GM11168 (cell line): ENCODE measurements around the gene PLD5.
"Not testable (repeated sequence)": the region's sequence is repeated elsewhere in the genome, so short reads cannot be mapped to it uniquely, and the experiment has no call there.

Experiments used
- in situ Hi-C: fragments of 300-500 bp; cut with MboI; formaldehyde crosslinking; loops from one replicate; pipeline ENCODE4 v1.12.0; 2022; ENCODE audit warnings: low sequenced_read_pairs; ENCODE audit not compliant: unreplicated experiment

The PLD5 gene

GRCh38 chr1:242308681-242309080, 215.8 kb downstream of the PLD5 start:
- in situ Hi-C loops: not testable (repeated sequence)

GRCh38 chr1:242293781-242294180, 230.7 kb downstream of the PLD5 start:
- in situ Hi-C loops: not testable (repeated sequence)

- in situ Hi-C loops: not testable (repeated sequence)
Measured at GRCh38 chr1:242288067-242288466, 236.4 kb downstream of the PLD5 start.

- in situ Hi-C loops: not testable (repeated sequence)
Measured at GRCh38 chr1:242282758-242283485, 241.6 kb downstream of the PLD5 start.

- in situ Hi-C loops: not testable (repeated sequence)
Measured at GRCh38 chr1:242278406-242278805, 246.1 kb downstream of the PLD5 start.

GRCh38 chr1:242276769-242277168, 247.7 kb downstream of the PLD5 start:
- in situ Hi-C loops: not testable (repeated sequence)

DNA sequence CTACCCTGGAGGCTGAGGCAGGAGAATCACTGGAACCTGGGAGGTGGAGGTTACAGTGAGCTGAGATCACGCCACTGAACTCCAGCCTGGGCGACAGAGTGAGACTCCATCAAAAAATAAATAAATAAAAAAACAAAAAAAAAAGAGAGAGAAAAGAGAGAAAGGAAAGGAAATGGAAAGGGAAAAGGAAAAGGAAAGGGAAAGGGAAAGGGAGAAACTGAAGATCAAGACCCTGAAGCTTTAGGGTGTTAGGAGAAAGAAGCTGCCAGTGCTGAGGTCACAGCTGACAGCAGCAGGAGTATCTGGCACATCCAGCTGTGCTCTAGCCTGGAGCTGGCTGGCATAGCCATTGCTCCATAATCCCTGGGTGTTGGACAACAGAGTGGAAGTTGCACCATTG, 257.5 kb downstream of the PLD5 start:
- in situ Hi-C loops: not testable (repeated sequence)

DNA sequence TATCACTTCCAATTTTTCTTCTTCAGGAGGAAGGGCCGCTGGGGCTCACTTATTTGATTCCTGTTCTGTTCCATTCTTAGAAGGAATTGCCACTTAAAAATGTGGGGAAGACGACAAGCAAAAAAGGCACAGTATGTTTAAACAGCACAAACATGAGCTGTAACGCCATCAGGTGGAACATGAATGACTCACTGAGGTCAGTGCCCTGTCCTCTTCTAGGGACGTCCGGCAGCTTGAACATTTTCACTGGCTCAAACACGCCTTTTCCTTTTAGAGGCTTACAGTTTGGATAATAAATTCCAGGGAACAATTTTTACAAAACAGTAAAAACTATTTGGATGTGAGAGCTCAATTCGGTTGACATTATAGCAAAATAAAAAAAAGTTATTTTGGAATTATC, 260.1 kb downstream of the PLD5 start:
- in situ Hi-C loops: not testable (repeated sequence)

GRCh38 chr1:242245255-242245654, 279.2 kb downstream of the PLD5 start:
- in situ Hi-C loops: no loop called here

DNA sequence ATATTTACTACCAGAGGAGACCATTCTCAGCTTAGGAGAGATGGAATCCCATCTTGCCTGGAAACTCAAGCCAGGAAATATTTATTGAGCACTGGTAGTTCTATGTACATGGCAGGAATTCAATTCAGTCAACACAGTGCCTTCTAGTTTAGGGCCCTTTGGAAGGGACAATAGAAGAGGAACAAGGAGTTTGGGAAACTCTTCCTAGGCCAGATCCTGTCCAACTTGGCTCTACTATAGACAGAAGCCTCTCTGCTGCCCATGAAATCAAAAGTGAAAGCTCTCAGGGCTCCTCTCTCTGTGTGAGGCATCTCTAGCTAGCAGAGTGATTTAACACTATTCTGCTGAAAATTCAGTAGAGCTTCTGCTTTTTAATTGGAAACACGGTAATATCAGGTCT, 281.0 kb downstream of the PLD5 start:
- in situ Hi-C loops: no loop called here

DNA sequence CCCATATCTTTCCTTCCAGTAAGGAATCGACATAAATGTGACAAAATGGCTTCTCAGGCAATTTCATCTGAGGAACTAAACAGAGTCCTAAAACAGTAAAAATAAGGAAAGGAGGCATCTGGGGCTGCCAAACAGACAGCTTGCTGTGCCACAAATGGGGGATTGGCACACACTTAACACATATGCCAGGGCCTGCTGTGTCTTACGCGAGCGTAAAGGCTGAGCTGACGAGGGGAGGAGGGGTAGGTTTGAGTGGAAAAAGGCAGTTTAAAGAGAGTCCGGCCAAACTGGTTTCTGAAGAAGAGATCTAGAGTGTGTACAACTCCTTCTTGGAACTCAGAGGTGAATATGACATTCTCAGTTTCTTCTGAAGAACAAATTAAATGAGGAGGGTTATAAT, 281.5 kb downstream of the PLD5 start:
- in situ Hi-C loops: no loop called here

DNA sequence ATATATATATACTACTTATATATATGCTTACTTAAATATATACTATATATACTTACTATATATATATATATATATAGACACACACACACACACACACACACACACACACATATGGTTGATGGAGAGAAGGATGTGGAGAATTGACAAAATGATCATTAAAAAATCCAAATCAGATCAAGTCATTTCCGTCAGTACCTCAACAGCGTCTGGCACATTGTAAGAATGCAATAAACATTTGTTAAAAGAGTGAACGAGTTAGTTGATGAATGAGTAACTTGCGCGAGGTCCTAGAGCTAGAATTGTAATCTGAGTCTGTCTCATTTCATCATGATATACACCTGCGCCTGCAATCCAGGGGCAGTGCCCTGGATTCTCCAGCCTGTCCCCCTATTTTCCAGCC, 282.6 kb downstream of the PLD5 start:
- in situ Hi-C loops: no loop called here

- in situ Hi-C loops: no loop called here
Measured at GRCh38 chr1:242240691-242241090, 283.8 kb downstream of the PLD5 start.

- in situ Hi-C loops: no loop called here
Measured at GRCh38 chr1:242240077-242240476, 284.4 kb downstream of the PLD5 start.

GRCh38 chr1:242239398-242239797, 285.1 kb downstream of the PLD5 start:
- in situ Hi-C loops: no loop called here

GRCh38 chr1:242237051-242237450, 287.4 kb downstream of the PLD5 start:
- in situ Hi-C loops: no loop called here

GRCh38 chr1:242228991-242229390, 295.5 kb downstream of the PLD5 start:
- in situ Hi-C loops: no loop called here

DNA sequence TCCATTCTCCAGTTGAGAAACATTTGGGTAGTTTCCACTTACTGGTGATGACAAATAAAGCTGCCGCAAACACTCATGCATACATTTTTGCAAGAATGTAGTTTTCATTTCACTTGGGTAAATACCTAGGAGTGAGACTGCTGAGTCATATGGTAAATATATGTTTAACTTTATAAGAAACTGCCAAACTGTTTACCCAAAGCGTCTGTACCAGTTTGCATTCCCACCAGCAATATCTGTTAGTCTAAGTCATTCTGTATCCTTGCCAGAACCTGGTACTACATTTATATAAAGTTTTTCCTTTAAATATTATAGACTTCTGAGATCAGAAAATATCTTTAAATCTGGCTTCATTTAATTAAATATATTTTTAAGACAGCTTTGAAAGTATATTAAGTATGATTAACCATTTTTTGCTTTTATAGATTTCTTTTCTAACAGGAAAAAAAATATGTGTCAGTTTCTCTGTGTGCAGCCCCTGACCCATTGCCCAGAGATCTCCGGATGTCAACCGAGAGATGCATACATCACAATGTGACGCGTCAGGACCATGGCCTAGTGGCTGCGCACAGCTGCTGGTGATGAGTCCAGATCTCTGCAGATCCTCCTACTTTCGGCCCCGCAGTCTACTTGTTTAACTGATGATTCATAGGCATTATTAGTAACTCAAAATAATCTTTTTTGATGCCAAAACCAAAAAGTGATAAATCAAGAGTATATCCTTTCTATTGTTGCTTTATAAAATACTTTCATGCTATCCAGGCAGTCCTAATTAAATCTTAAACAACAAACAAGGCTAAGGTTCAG, 298.5 kb downstream of the PLD5 start:
- in situ Hi-C loops: no loop called here

- in situ Hi-C loops: not testable (repeated sequence)
Measured at GRCh38 chr1:242224878-242225766, 299.4 kb downstream of the PLD5 start.

GRCh38 chr1:242224461-242224860, 300.0 kb downstream of the PLD5 start:
- in situ Hi-C loops: no loop called here

DNA sequence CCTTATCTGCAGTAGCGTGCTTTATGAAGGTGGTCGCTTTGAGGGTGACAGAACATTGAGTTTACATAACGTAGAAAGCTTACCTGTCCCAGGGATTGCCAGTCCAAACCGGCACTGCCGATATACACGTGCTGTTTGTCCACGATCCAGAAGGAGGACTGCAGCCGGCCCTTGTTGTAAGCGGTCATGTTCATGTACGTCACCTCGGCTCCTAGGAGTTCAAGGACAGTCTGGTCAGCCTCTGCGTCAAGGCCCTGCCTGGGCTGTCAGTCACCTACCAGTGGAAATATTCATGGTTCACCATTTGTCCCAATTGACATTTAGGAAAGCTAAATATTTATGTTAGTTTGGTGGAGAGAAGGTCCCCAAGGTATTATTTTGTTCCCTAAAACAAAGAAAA, 304.6 kb downstream of the PLD5 start:
- in situ Hi-C loops: no loop called here
